H9 (cell line): Measurements from ENCODE around the gene TSPYL6. TPM values are rescaled to one million over a fixed set of nuclear protein-coding genes. Genes with fewer than 3 reads are reported as not detected.

Experiments
- DNase-seq: peaks from one replicate; pipeline ENCODE4 v3.0.0-alpha.2; 2017
- H2AFZ ChIP-seq: one replicate; pipeline ENCODE4 v1.6.1; 2013; ENCODE audit warnings: mild to moderate bottlenecking, low read length, control low read depth, moderate library complexity
- H2AK5ac ChIP-seq: 2 replicates; pipeline ENCODE4 v1.6.1; 2013; ENCODE audit warnings: low read length, control low read depth, mixed read lengths; ENCODE audit not compliant: insufficient read length
- H2BK120ac ChIP-seq: one replicate; pipeline ENCODE4 v1.6.1; 2013; ENCODE audit warnings: low read depth, mild to moderate bottlenecking, low read length, control low read depth, inconsistent platforms; ENCODE audit not compliant: poor library complexity, severe bottlenecking
- H2BK12ac ChIP-seq: 2 replicates; pipeline ENCODE4 v1.6.1; 2013; ENCODE audit warnings: low read length, control low read depth, mixed read lengths, low read depth; ENCODE audit not compliant: insufficient read length
- H2BK15ac ChIP-seq: 2 replicates; pipeline ENCODE4 v1.6.1; 2013; ENCODE audit warnings: low read depth, low read length, control low read depth
- H2BK20ac ChIP-seq: one replicate; pipeline ENCODE4 v1.6.1; 2013; ENCODE audit warnings: low read depth, mild to moderate bottlenecking, low read length, control low read depth, inconsistent platforms; ENCODE audit not compliant: poor library complexity, severe bottlenecking
- H2BK5ac ChIP-seq: 2 replicates; pipeline ENCODE4 v1.6.1; 2013; ENCODE audit warnings: low read length, control low read depth, mixed read lengths; ENCODE audit not compliant: insufficient read length
- H3K14ac ChIP-seq: 2 replicates; pipeline ENCODE4 v1.6.1; 2013; ENCODE audit warnings: low read length, control low read depth; ENCODE audit not compliant: insufficient read depth
- H3K18ac ChIP-seq: 2 replicates; pipeline ENCODE4 v1.6.1; 2013; ENCODE audit warnings: low read depth, mild to moderate bottlenecking, mixed read lengths, low read length, control low read depth; ENCODE audit not compliant: insufficient read length
- H3K23ac ChIP-seq: 2 replicates; pipeline ENCODE4 v1.6.1; 2013; ENCODE audit warnings: low read length, control low read depth, mixed read lengths, low read depth; ENCODE audit not compliant: insufficient read length
- H3K23me2 ChIP-seq: 2 replicates; pipeline ENCODE4 v1.6.1; 2013; ENCODE audit warnings: low read depth, mild to moderate bottlenecking, mixed read lengths, low read length, control low read depth; ENCODE audit not compliant: insufficient read length, poor library complexity, severe bottlenecking
- H3K27ac ChIP-seq: 2 replicates; pipeline ENCODE4 v1.5.1; 2013; ENCODE audit warnings: low read length, control low read depth, mixed read lengths, low read depth; ENCODE audit not compliant: insufficient read length
- H3K27me3 ChIP-seq: 2 replicates; pipeline ENCODE4 v1.6.1; 2013; ENCODE audit warnings: low read length, control low read depth, inconsistent platforms; ENCODE audit not compliant: insufficient read depth
- H3K4ac ChIP-seq: 2 replicates; pipeline ENCODE4 v1.6.1; 2013; ENCODE audit warnings: low read depth, mild to moderate bottlenecking, control low read depth, inconsistent platforms, low read length, moderate library complexity
- H3K4me1 ChIP-seq: 2 replicates; pipeline ENCODE4 v1.6.1; 2013; ENCODE audit warnings: low read length, control low read depth, inconsistent platforms; ENCODE audit not compliant: insufficient read depth
- H3K4me2 ChIP-seq: 2 replicates; pipeline ENCODE4 v1.6.1; 2013; ENCODE audit warnings: low read length, control low read depth, mixed read lengths; ENCODE audit not compliant: insufficient read length, insufficient read depth
- H3K56ac ChIP-seq: 2 replicates; pipeline ENCODE4 v1.6.1; 2013; ENCODE audit warnings: low read depth, mild to moderate bottlenecking, mixed read lengths, low read length, control low read depth; ENCODE audit not compliant: insufficient read length
- H3K79me1 ChIP-seq: 2 replicates; pipeline ENCODE4 v1.6.1; 2013; ENCODE audit warnings: low read depth, mild to moderate bottlenecking, moderate library complexity, low read length, control low read depth, inconsistent platforms; ENCODE audit not compliant: insufficient read depth, poor library complexity, severe bottlenecking
- H3K79me2 ChIP-seq: 2 replicates; pipeline ENCODE4 v1.6.1; 2013; ENCODE audit warnings: low read length, control low read depth, inconsistent platforms; ENCODE audit not compliant: insufficient read depth
- H3K9ac ChIP-seq: 2 replicates; pipeline ENCODE4 v1.6.1; 2013; ENCODE audit warnings: low read length, control low read depth, mixed read lengths; ENCODE audit not compliant: insufficient read length; ENCODE audit errors: extremely low read depth
- H3K9me3 ChIP-seq: one replicate; pipeline ENCODE4 v1.6.1; 2013; ENCODE audit warnings: low read depth, low read length, inconsistent platforms; ENCODE audit not compliant: control insufficient read depth
- H3T11ph ChIP-seq: one replicate; pipeline ENCODE4 v1.6.1; 2013; ENCODE audit warnings: mild to moderate bottlenecking, low read length, control low read depth, inconsistent platforms
- H4K20me1 ChIP-seq: one replicate; pipeline ENCODE4 v1.6.1; 2013; ENCODE audit not compliant: control insufficient read depth, insufficient read length, insufficient read depth
- H4K5ac ChIP-seq: 2 replicates; pipeline ENCODE4 v1.6.1; 2013; ENCODE audit warnings: low read depth, mild to moderate bottlenecking, mixed read lengths, low read length, control low read depth; ENCODE audit not compliant: insufficient read length
- H4K8ac ChIP-seq: replicated peaks from 2 replicates; pipeline ENCODE4 v1.6.1; 2013; ENCODE audit warnings: low read length, control low read depth, mixed read lengths, low read depth; ENCODE audit not compliant: insufficient read length
- H4K91ac ChIP-seq: 2 replicates; pipeline ENCODE4 v1.6.1; 2013; ENCODE audit warnings: low read depth, mild to moderate bottlenecking, moderate library complexity, mixed read lengths, low read length, control low read depth; ENCODE audit not compliant: insufficient read length
- H3K27ac Mint-ChIP-seq, 3 experiments: 2 replicates in 2 of 3; 3 replicates in 1 of 3; pipeline ENCODE4 v1.8.0; 2020 to 2021; ENCODE audit warnings: mixed read lengths in 3 of 3, mild to moderate bottlenecking in 1 of 3, moderate library complexity in 1 of 3
- H3K27me3 Mint-ChIP-seq: 2 replicates; pipeline ENCODE4 v1.8.0; 2021; ENCODE audit warnings: low read depth, mild to moderate bottlenecking, moderate library complexity, mixed read lengths
- H3K36me3 Mint-ChIP-seq, 3 experiments: 2 replicates in 2 of 3; 3 replicates in 1 of 3; pipeline ENCODE4 v1.8.0; 2020 to 2021; ENCODE audit warnings: low read depth in 3 of 3, mixed read lengths in 3 of 3; ENCODE audit not compliant: insufficient read depth in 1 of 3
- H3K4me1 Mint-ChIP-seq, 2 experiments: 2 replicates each; pipeline ENCODE4 v1.8.0; 2020; ENCODE audit warnings: mixed read lengths in 2 of 2
- H3K4me3 Mint-ChIP-seq, 2 experiments: 2 replicates in 1 of 2; 3 replicates in 1 of 2; pipeline ENCODE4 v1.8.0; 2020 to 2021; ENCODE audit warnings: mild to moderate bottlenecking in 2 of 2, mixed read lengths in 2 of 2, moderate library complexity in 1 of 2
- H3K9me3 Mint-ChIP-seq, 2 experiments: 2 replicates in 1 of 2; 3 replicates in 1 of 2; pipeline ENCODE4 v1.8.0; 2020; ENCODE audit warnings: mild to moderate bottlenecking in 2 of 2, mixed read lengths in 2 of 2, moderate library complexity in 1 of 2
- CTCF ChIP-seq: fragments of 200-600 bp; sonication (generic); conservative IDR thresholded peaks from 3 replicates; pipeline ENCODE4 v1.8.0; 2021; ENCODE audit warnings: antibody characterized with exemption, mild to moderate bottlenecking
- WGBS: extraction: QIAGEN DNeasy Blood & Tissue Kit; methylation state at CpG from one replicate; pipeline ENCODE4 v1.1.7; 2013; ENCODE audit warnings: missing lambda C conversion rate, low lambda C conversion rate, mixed read lengths; ENCODE audit not compliant: insufficient read length; ENCODE audit errors: extremely low coverage; 5-methylcytosine and 5-hydroxymethylcytosine counted together
- total RNA-seq: library from RNA; stranded (reverse); gene quantifications from 2 replicates; pipeline ENCODE4 v1.2.1, GENCODE V29; 2021

Gene TSPYL6
- total RNA-seq, 1 experiment from 2014 or later: not detected

GRCh38 chr2:54224997-54225396, 31.0 kb downstream of the TSPYL6 start:
- Histone ChIP-seq H3K23me2 (no peaks in the 10 kb centered on the region), H3K18ac (no peak overlapping the region), H4K5ac (no peak overlapping the region), H2BK15ac (no peak overlapping the region), H3K27ac (no peak overlapping the region), H3K4ac (no peak overlapping the region), H3K9me3 (no peaks in the 10 kb centered on the region), H3K4me1 (peaks cover 4% of the 10 kb centered on the region; the same call in 1 of the 2 replicates), H2AFZ (no peak overlapping the region), H4K20me1 (no peaks in the 10 kb centered on the region), H3K14ac (no peak overlapping the region), H2BK20ac (no peak overlapping the region), H4K91ac (no peak overlapping the region), H2BK120ac (no peak overlapping the region), H3K56ac (no peak overlapping the region), H3K4me2 (no peak overlapping the region), H2BK5ac (no peak overlapping the region), H3T11ph (no peak overlapping the region), H2AK5ac (no peak overlapping the region), H2BK12ac (no peak overlapping the region), H3K79me1 (no peaks in the 10 kb centered on the region), H3K79me2 (no peaks in the 10 kb centered on the region), H3K9ac (no peak overlapping the region), H3K23ac (no peak overlapping the region), H3K27me3 (no peaks in the 10 kb centered on the region), H4K8ac (no peak overlapping the region)
- DNase-seq: no peak
- no peaks in the 10 kb centered on the region for H3K27me3 Mint-ChIP-seq
- no peak overlapping the region for H3K4me3 Mint-ChIP-seq
- no peaks in the 10 kb centered on the region; a peak in 1 of 5 replicates for H3K9me3 Mint-ChIP-seq
- TF ChIP-seq CTCF: no peak
- no CpG with 5 or more reads among the region's 2 CpGs for WGBS
- peaks cover 7 to 9% of the 10 kb centered on the region in 2 experiments for H3K4me1 Mint-ChIP-seq
- H3K27ac Mint-ChIP-seq: no peak overlapping the region
- no peaks in the 10 kb centered on the region; a peak in 2 of 7 replicates for H3K36me3 Mint-ChIP-seq
